Measurements from ENCODE around the gene PFN3. TPM values are rescaled to one million over a fixed set of nuclear protein-coding genes. Genes with fewer than 3 reads are reported as not detected.

Gene PFN3
- total and polyA plus RNA-seq, 11 donors: not detected

DNA sequence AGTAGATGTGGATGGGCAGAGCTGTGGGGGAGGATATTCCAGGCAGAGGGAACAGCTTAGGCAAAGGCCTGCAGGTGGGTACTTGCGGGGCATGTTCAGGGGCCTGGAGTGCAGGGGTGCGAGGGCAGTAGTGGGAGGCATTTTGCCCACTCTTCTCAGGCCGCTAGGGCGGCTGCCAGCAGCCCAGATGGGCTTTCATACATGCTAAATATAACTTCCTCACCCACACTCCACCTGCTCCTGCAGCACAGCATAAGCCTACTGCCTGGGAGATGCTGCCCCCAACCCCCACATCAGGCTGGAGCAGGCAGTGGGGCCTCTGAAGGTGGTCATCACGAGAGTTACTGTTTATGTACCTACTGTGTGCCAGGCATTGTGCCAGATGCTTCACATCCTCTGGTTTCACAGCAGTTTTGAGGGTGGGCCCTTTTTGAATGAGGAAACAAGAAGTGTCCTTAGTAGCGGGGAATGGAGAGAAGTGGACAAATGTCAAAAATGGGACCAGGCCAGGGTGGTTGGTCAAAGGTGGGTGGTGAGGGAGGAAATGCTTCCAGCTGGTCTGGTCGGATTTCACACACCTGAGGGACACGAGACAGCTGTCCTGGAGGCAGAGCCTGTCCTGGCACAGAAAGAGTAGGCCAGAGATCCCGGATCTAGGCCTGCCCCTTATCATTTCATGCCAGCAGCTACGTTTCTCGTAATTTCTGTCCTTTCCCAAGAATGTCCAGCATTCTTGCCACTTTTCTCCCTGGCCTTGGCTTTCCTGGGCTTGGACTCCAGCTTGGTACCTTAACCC lies 30.6 kb downstream of the PFN3 start:
- ATAC-seq: no peak
- peak overlapping the region in 1 of 12 donors; percentile 17 for H3K27ac ChIP-seq
- intact Hi-C loops (cut with DNase I): loop anchor here in 1 of 10 donors (10.0 kb wide), 1 partner anchor 55 kb away; the partner anchor contains the start of gene MXD3
- peaks cover 0 to 63% (median 23%) of the 10 kb centered on the region in 12 donors for H3K4me1 ChIP-seq
- H3K4me3 ChIP-seq: no peak overlapping the region
- H3K9me3 ChIP-seq: no peaks in the 10 kb centered on the region
- TF ChIP-seq POLR2A (IDR thresholded peaks at IDR 0.05): no peak
- TF ChIP-seq, protein P1, sequence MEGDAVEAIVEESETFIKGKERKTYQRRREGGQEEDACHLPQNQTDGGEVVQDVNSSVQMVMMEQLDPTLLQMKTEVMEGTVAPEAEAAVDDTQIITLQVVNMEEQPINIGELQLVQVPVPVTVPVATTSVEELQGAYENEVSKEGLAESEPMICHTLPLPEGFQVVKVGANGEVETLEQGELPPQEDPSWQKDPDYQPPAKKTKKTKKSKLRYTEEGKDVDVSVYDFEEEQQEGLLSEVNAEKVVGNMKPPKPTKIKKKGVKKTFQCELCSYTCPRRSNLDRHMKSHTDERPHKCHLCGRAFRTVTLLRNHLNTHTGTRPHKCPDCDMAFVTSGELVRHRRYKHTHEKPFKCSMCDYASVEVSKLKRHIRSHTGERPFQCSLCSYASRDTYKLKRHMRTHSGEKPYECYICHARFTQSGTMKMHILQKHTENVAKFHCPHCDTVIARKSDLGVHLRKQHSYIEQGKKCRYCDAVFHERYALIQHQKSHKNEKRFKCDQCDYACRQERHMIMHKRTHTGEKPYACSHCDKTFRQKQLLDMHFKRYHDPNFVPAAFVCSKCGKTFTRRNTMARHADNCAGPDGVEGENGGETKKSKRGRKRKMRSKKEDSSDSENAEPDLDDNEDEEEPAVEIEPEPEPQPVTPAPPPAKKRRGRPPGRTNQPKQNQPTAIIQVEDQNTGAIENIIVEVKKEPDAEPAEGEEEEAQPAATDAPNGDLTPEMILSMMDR (IDR thresholded peaks at IDR 0.05): no peak
- no peak for DNase-seq
- H3K36me3 ChIP-seq: peaks cover 0 to 17% (median 0%) of the 10 kb centered on the region in 9 donors
- H3K27me3 ChIP-seq: no peaks in the 10 kb centered on the region
- 67 to 72% (median 70%) methylated on average over 11 of the region's 11 CpGs for WGBS, 4 donors

GRCh38 chr5:177368869-177369644 lies 31.4 kb downstream of the PFN3 start:
- Histone ChIP-seq H3K36me3 (peaks cover 0 to 17% (median 0%) of the 10 kb centered on the region in 9 donors), H3K27ac (no peak overlapping the region), H3K9me3 (no peaks in the 10 kb centered on the region), H3K4me3 (no peak overlapping the region), H3K4me1 (peaks cover 0 to 69% (median 23%) of the 10 kb centered on the region in 12 donors), H3K27me3 (no peaks in the 10 kb centered on the region)
- TF ChIP-seq, protein P1 (IDR thresholded peaks at IDR 0.05): peak; percentile 14 to 63 (median 50)
- no peak for TF ChIP-seq POLR2A (IDR thresholded peaks at IDR 0.05)
- intact Hi-C loops (cut with DNase I): loop anchor here in 1 of 10 donors (10.0 kb wide), 1 partner anchor 54 kb away; the partner anchor contains the start of gene MXD3
- no peak for ATAC-seq
- WGBS, 4 donors: 75 to 78% (median 77%) methylated on average over 5 of the region's 5 CpGs
- no peak for DNase-seq

DNA sequence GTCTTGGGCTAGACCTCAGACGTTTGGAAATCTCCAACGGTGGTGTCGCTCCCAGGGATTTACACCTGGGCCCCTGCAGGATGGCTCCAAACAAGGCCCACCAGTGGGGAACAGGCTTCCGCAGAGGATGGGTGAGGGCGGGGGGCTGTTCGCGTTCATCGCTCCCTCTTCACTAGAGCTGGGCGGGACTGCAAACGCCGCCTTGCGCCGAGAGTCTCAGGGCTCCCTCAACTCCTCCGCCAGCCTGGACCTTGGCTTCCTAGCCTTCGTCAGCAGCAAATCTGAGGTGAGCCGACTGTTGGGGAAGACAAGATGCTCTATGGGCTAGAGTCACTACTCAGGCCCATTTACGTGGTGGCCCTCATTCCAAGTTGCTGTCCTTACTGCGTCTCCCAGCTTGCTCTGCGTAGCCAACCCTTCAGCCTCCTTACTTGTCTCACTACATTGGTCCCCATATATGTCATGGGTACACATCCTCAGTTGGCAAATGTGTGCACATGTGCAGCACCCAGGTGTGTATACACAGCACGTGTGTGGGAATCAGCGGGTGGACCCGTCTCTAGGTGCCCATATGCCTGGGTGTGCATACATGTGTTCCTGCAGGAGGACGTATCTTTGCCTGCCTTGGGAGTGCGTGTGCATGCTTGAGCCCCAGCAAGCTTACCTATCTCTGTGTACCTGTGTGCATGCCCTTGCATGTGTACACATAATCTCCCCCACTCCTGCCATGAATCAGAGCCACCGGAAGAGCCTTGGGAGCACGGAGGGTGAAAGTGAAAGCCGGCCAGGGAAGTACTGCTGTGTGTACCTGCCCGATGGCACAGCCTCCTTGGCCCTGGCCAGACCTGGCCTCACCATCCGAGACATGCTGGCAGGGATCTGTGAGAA lies 32.2 kb downstream of the PFN3 start:
- Histone ChIP-seq H3K27ac (peak overlapping the region in 1 of 12 donors; percentile 90), H3K36me3 (peaks cover 0 to 17% (median 0%) of the 10 kb centered on the region in 9 donors), H3K27me3 (no peaks in the 10 kb centered on the region), H3K4me1 (peaks cover 0 to 77% (median 30%) of the 10 kb centered on the region in 12 donors), H3K9me3 (no peaks in the 10 kb centered on the region), H3K4me3 (peak overlapping the region in 5 of 12 donors; percentile 49 to 71 (median 64))
- DNase-seq: no peak
- 77 to 82% (median 80%) methylated on average over 25 to 29 of the region's 29 CpGs for WGBS, 4 donors
- TF ChIP-seq, protein P1 (IDR thresholded peaks at IDR 0.05): no peak
- no peak for TF ChIP-seq POLR2A (IDR thresholded peaks at IDR 0.05)
- no peak for ATAC-seq
- intact Hi-C loops (cut with DNase I): loop anchor here in 1 of 10 donors (10.0 kb wide), 1 partner anchor 53 kb away; the partner anchor contains the start of gene MXD3
